ENCODE measurements around the gene NR5A1.

Gene NR5A1

DNA sequence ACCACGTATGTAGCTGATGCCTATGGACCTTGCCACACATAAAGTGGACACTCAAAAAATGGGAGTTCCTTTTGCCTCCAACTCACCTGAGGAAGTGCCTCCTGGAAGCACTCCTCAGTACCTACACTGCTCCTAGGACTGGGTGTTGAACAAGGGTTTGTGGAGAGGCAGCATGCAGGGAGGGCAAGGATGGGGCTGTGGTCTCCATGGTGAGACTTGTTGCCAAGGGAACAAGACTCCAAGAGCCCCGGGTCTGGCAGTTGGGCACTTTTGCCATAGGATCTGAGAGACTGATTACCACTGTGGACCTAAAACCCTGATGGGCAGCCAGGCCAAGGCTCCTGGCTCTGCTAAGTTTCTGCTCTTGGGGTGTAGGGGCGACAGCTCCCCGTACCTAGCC lies 6.9 kb upstream of the NR5A1 start:
- no peak for DNase-seq (ENCODE audit: low read depth in 2 of 2)

DNA sequence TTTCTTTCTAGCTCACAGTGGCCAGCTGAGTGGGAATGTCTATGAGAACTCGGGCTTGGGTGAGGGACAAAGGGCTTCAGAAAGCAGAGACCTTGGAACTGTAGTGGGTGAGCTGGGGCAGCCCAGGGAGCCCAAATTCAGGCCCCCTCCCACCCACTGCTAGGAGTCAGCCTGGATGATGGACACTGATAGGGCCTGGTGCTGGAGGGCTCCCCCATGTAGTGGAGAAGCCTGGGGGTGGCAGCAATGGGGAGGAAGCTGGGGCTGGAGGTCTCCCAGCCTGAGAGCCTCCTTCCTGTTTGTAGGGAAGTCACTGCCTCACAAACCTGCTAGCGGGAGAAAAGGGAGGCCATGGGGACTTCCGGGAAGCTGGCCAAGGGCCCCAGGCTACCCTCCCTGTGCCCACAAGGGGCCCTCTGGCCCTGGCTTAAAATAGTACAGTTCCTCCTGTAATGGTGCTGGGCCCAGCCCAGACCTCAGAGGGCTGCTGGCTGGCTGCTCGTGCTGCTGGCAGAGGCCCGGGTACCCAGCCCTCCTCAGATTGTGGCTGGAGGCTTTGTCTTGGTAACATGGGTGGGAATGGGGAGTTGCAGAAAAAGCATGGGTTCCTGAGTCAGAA lies 6.3 kb upstream of the NR5A1 start:
- DNase-seq (ENCODE audit: low read depth in 2 of 2), result no peak

DNA sequence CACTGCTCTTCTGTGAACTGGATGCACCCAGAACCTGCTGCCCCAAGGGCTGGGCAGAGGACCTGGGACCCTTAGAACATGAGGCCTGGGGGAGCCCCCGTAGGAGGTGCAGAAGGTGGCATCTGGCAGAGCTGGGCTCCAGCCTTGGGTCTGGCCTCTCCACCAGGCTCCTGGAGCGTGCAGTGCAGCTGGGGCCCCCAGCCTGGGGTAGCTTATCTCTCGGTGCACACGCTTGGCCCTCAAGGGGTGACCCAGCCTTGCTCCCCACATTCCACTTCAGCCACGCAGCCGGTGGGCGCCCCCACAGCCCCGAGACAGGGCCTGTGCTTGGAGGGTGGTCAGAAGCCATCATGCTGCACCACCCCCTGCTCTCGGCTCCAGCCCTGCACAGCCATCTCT lies 5.6 kb upstream of the NR5A1 start:
- no peak for DNase-seq (ENCODE audit: low read depth in 2 of 2)

DNA sequence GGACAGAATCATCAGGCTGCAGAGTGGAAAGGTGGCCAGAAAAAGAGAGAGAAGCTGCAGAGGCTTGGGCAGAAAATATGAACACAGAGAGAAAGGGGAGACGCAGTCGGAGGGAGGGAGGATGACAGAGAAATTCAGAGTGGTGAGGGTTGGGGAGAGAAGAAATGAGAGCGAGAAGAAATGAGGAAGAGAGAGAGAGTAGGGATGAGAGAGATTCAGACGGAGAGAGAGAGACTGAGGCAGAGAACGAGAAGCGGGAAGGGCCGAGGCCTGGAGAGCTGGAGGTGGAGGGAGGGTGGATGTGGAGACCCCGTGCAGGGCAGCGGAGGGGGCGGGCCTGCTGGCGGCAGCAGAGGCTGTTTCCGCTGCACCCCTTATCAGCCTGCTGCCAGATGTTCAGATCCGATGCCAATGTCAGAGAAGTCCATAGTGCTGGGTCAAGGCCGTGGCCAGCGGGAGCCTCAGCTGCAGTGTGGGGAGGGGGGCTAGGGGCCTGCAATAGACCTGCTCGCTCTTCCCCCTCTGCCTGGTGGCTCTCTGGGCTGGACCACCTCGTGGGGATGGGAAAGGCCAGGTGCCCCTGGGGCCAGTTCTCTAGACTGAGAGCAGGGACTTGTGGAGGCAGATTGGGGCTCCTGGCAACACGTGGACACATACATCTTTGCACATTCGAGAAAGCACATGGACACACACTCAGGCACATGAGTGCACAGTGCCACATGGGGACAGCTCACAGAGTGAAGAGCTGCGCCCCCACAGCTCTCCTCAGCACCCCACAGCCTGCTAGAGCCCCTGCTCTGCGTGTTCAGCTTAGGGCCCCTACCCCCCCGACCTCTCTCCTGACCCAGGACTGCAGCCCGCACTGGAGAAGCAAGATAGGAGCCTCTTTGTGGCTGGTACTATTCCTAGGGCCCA lies 4.9 kb upstream of the NR5A1 start:
- no peak for DNase-seq (ENCODE audit: low read depth in 2 of 2)

DNA sequence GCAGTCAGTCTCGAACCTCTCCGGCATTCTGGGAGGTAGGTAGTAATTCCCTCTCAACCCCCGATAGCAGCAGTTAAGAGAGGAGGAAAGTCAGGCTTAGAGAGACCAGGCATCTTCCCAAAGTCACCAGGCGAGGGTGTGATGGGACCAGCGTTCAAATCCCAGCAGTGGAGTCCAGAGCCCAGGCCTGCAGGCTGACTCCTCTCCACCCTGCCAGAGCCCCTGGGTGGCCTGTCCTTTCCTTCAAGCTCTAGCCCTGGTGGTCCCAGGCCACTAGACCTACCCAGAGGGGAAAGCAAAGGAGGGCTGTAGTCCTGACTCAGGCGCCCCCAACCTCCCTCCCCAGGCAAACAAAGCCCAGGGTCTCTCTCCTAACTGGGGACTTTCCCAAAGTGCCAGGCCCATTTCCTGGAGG lies 4.2 kb upstream of the NR5A1 start:
- no peak for DNase-seq (ENCODE audit: low read depth in 2 of 2)

DNA sequence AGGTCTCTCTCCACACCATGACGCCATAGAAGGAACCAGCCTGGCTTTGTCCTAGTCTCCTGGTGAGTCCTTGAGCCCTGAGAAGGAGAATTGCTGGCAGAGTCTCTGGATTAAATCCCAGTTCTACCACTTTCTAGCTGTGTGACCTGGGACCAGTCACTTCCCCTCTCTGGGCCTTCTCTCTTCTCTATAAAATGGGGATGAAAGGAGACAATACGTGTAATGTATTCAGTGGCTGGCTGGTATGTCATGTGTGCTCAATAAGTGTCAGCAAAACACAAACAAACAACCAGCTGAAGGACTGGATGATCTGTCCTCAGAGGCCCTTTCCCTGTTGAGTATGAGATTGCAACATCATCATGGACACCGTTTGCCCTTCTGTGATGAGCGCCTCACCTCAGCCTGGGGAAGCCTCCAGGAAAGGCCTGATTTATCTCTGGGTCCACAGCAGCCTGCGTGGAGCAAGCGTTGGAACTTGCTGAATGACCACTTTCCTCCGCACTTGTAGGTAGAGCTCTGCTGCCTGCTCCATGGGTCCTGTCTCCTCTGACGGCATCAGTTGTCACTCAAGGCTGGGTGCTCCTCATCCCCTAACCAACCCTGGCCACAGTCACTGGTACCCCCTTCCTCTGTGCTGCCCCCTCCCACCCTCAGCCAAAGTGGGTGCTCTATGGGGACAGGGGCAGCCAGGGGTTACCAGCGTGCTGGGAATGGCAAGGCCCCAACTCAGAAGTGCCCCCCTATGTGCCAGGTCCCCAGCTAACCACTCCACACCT lies 3.6 kb upstream of the NR5A1 start:
- DNase-seq (ENCODE audit: low read depth in 2 of 2), result no peak

DNA sequence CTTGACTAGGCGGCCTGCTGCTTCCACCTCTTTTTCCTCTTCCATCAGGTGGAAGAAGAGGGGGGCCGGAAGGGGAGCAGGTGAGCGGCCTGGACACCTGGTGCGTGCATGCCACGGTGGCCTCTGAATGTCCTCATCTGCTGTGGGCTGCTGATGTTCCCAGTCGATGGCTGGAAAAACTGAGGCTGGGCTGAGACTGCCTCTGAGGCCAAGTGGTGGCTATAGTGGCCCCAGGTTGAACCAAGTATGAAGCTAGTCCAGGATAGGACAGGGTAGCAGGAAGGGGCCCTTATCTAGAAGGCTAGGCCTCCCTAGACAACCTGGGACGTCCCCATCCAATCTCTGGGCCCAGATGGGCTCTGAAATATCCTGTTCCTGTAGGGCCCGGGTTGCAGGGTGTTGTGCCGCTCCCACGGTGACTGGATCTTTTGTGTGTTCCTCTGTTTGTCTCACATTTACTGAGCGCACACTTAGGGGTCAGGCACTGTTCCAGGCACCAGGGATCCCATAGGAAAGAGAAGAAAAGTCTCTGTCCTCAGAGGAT lies 753 bp upstream of the NR5A1 start:
- no peak for DNase-seq (ENCODE audit: low read depth in 2 of 2)

DNA sequence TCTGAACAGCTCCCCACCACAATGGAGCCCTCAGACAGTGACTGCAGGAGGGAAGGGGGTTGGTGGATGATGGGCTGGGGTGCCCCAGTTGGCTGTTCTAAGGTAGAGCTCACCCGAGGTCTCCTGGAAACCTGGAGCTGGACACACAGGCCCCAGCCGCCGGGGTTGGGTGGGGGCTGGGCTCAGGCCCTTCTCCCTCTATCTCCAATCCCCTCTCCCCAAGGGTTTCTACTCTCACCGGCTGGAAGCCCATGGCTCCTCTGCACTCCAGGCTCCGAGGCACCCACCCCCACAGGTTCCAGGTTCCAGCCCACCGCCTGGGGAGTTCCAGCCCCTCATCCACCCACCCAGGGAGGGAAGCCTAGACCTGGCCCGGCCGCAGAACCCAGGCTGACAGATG lies 766 bp downstream of the NR5A1 start:
- no peak for DNase-seq (ENCODE audit: low read depth in 2 of 2)

DNA sequence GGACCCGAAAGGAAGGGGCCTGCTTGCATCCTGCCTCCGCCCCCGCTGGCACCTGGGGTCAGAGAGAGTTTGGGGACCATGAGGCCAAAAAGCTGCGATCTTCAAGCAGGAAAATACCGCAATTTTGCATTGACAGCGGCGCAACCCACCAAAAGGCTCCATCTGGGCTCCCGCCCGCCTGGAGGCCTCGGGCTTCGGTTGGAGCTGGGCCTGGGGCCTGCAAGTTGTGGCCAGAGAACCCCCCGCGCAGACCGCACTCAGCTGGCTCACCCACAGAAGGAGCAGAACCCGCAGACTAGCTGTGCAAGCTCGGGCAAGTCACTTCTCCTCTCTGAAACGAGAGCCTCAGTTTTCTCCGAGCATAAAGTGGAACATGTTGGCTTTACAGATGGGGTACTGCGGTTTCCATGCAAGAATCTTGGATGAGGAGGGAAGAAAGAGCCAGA lies 1.3 kb downstream of the NR5A1 start:
- DNase-seq (ENCODE audit: low read depth in 2 of 2), result no peak

DNA sequence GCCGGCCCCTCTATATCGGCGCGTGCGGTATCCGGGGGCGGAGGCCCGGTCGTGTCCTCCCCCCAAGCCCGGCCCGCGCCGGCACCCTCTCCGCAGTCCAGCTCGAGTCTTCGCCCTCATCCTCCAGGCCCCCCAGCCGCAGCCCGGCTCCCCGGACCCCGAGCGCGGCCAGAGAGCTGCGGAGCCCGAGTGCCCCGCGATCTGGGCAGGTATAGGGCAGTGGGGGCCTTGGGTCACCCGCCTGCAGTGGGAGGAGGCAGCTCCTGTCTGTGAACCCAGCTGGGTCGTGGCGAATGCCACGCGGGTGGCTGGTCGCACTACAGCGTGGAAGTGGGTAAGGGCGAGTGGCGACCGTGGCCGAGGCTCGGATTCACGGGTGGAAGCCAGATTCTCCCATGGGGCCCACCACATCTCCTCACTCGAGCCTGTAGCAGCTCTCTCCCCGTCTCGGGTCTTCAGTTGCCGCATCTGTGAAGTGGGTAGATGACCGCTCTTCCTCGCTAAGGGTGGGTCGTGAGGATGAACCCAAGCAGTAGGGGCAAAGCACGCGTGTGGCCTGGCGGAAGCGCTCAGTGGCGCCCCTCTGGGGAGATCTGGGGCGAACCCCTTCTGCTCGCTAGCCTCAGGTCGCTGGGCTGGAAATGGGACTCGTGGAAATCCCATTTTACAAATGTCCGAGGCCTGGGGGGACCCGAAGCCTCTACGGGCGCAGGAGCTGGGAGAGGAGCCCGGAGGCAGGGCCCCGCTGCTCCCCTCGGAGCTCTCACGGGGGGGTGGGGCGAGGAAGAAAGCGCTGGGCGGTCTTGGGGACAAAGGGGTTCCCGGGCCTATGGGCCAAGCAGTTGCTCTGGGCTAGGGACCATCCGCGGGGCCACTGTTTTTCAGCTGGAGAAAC lies 1.9 kb downstream of the NR5A1 start:
- no peak for DNase-seq (ENCODE audit: low read depth in 2 of 2)

DNA sequence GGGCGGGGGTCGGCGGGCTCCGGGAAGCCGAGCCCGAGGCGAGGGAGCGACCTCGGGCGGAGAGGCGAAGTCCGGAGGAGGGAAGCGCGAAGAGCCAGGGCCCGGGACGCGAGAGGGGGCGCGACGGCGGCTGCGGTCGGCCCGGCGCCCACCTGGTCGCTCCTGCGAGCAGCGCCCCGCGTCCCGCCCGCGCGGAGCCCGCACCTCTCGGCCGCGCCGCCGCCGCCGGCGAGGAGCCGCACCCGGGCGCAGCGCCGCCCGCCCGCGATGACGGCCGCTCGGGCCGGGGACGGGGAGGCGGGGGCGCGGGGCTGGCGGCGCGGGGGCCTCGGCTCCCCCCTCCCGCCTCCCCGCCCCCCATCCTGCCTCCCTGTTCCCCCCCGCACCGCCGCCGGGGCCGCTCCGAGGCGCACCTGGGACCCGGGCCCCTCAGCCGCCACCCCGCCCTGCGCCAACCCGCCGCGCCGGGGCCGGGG lies 2.6 kb downstream of the NR5A1 start:
- DNase-seq (ENCODE audit: low read depth in 2 of 2), result no peak

DNA sequence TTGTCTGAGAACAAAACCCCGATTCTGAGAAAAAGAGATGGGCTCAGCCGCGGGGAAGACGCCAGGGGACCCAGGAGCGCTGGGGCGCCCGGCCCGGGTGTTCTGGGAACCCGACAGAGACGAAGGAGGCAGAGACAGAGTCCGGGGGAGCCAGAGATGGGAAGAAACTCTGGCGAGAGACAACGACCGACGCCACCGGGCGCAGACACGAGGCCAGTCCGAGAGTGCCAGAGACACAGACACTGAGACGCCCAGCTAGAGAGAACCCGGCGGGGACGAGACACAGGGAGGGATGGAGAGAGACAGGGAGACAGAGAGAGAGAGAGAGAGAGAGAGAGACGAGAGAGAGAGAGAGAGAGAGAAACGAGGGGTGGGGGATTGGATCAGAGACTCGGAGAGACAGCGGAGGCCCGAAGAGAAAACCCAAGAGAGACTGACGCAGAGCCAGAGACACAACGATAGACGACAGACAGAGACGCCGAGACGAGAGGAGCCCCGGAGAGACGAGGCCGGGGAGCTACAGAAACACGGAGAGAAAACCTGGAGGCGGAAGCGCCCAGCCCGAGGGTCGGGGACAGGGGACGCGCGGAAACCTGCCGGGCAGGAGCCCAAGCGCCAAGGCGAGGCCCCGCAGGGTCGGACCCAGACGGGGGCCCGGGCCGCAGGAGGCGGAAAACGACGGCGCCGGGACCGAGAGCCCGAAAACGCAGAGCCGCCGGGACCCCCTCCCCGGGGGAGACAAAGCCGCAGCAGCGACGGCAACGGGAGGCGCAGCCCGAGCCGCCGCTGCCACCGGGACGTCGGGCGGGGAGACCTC lies 3.3 kb downstream of the NR5A1 start:
- DNase-seq (ENCODE audit: low read depth in 2 of 2), result no peak

DNA sequence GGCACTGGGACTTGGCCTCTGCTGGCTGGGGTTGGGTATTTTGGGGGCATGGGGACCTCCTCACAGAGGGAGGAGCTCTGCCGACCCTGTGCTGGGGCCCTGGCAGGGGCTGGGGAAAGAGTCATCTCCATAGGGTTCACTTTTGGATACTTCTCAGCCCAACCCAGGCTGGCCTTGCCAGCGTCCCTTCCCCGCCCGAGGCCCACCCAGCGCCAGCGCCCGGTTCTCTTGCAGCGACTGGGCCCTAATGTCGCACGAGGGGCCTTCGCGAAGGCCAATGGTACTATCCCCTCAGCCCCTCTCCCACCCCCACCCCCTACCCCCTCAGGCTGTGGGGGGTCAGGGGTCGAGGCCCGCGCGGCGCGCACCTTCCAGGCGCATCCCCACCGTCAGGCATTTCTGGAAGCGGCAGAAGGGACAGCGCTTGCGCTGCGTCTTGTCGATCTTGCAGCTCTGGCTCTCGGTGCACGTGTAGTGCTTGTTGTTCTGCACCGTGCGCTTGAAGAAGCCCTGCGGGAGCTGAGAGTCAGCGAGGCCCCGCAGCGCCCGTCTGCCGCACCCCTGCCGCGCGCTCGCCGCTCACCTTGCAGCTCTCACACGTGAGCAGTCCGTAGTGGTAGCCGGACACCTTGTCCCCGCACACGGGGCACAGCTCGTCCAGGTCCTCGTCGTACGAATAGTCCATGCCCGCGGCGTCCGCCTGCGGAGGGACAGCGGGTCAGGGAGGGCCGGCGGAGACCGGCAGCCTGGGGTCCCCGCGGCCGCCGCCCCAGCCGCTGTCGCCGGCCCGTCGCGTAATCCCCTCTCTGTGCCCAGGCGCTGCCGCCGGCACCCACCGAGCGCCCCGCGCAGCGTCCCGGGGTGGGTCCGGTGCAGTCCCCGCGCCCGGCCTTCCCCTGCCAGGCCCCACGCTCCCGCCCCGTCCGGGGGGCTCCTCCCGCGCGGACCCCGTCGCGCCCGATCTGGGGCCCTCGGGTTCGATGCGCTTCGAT lies 4.2 kb downstream of the NR5A1 start:
- DNase-seq (ENCODE audit: low read depth in 2 of 2), result no peak

DNA sequence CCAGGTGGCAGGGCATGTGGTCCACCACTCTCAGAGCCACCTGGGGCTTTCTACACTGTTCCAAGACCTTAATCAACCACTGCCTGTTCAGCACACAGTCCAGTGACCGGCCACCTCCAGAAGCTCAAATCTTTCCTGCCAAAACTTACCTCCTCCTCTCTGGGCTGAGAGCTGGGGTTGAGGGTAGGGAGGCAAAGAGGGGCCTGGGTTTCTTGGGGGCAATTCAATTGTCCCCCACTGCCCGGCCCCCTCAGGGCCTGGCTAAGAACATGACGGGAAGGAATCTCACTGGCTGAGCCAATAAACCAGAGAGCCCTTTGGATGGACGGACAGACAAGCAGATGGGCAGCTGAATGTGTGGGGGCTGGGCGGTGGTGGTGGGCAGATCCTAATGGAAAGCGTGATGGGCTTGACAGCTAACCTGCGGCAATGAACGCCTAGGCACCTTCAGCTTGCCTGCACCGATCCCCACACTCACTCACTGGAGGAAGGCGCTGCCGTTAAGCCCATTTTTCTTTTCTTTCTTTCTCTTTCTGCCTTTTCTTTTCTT lies 5.4 kb downstream of the NR5A1 start:
- no peak for DNase-seq (ENCODE audit: low read depth in 2 of 2)

DNA sequence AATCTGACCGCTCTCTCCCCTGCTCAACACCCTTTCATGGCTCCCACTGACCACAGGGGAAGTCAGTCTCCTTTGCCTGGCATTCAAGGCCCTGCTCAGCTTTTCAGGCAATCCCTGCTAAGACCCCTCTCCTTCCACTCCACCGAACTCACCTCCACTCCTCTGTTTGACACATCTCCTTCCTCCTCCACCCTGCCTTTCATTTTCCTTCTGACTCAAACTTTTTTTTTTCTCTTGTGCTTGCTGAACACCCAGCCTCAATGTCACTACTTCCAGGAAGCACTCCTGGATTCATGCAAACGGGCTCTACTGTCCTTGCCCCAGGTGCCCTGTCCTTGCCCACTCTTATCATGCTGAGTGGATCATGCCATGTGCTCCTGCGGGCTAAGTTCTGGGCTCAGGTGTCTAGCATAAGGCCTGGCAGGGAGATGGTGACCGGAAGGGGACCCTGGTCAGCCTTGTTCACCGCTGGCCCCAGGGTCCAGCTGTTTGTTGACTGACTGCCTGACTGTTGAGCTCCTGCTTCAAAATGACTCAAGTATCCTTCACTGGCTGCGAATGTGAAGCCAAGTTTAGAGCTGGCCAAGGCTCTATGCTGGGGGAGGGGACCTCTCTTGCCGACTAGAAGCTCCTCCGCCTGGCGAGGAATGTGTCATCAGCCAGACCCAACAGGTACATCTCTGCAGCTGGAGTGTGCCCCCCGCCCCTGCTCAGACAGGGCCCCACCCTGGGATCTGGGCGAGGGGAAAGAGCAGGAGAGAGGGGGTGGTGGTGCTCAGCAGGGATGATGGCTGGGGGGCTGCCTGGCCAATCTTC lies 6.2 kb downstream of the NR5A1 start:
- DNase-seq (ENCODE audit: low read depth in 2 of 2), result no peak

DNA sequence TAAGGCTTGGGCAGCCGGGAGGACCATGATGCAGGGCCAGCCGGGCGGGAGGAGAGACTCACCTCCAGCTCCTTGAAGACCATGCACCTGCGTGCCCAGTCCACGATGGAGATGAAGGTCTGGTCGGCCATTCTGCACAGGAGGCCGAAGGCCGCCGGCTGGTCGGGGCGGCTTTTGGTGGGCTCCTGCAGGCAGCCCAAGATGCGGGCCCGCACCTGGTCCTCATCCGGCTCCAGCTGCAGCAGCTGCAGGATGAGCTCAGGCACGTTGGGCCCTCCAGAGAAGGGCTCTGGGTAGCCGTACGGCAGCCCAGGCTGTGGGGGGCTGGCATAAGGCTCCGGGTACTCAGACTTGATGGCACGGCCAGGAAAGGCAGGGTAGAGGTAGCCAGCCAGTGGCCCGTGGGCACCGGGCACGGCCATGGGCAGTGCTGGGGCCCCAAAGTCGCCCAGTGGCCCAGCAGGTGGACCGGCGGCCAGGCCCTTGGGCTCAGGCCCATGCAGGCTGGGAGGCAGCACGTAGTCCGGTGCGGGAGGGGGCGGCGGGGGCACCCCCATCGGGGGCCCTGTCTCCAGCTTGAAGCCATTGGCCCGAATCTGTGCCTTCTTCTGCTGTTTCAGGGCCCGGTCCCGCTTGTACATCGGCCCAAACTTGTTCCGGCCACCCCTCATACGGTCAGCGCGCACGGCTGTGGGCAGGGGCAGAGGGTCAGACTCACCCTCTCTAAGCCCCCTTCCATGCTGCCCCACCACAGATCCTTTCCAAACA lies 7.0 kb downstream of the NR5A1 start:
- no peak for DNase-seq (ENCODE audit: low read depth in 2 of 2)

DNA sequence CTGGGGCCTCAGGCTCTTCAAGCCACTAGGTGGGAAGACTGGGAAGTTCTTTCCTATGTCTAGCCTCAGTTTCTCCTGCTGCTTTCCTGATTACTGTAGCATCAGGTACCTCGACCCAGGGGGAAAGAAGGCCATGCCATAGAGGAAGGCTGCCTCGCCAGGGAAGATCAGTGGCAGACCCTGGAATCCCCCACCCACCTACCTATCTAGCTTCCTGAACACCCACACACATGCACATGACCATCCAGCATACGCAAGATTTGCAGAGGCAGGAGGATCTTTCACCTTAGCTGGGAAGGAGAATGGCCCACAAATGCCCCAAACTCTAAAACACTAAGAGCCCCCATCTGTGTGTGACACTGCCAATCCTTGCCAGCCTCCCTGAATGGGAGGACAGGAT lies 8.0 kb downstream of the NR5A1 start:
- DNase-seq (ENCODE audit: low read depth in 2 of 2), result no peak
